Neural cell (in vitro differentiated cells): Measurements from ENCODE around the gene MACF1. TPM values are rescaled to one million over a fixed set of nuclear protein-coding genes. Genes with fewer than 3 reads are reported as not detected.

Experiments used
- H2AFZ ChIP-seq: fragments of 200-600, 300-800 bp; sonication (generic), shearing (Covaris generic); 2 replicates; pipeline ENCODE4 v1.6.0; 2014; ENCODE audit warnings: low read depth, mild to moderate bottlenecking, antibody characterized with exemption, low read length, moderate library complexity
- H3F3A ChIP-seq: fragments of 200-600 bp; shearing (Covaris generic); 2 replicates; pipeline ENCODE4 v1.6.1; 2016; ENCODE audit warnings: mild to moderate bottlenecking, moderate library complexity, mixed read lengths, antibody characterized with exemption, low read length; ENCODE audit not compliant: insufficient read depth, poor library complexity, severe bottlenecking
- H3K27ac ChIP-seq: fragments of 200-600, 300-800 bp; sonication (generic), shearing (Covaris generic); 2 replicates; pipeline ENCODE4 v1.5.1; 2014; ENCODE audit warnings: mild to moderate bottlenecking, low read length, moderate library complexity
- H3K27me3 ChIP-seq: fragments of 300-800, 200-600 bp; sonication (generic), shearing (Covaris generic); 2 replicates; pipeline ENCODE4 v1.6.0; 2014; ENCODE audit warnings: mild to moderate bottlenecking, low read depth, low read length, moderate library complexity; ENCODE audit not compliant: insufficient read depth
- H3K36me3 ChIP-seq: fragments of 300-800, 200-600 bp; sonication (generic), shearing (Covaris generic); 2 replicates; pipeline ENCODE4 v1.5.1; 2014; ENCODE audit warnings: mild to moderate bottlenecking, antibody characterized with exemption, low read length, moderate library complexity; ENCODE audit not compliant: insufficient read depth
- H3K4me2 ChIP-seq: fragments of 300-800, 200-600 bp; sonication (generic), shearing (Covaris generic); 2 replicates; pipeline ENCODE4 v1.6.0; 2014; ENCODE audit warnings: mild to moderate bottlenecking, low read length
- H3K4me3 ChIP-seq: fragments of 300-800, 200-600 bp; sonication (generic), shearing (Covaris generic); 2 replicates; pipeline ENCODE4 v1.5.1; 2014; ENCODE audit warnings: mild to moderate bottlenecking, low read length, moderate library complexity
- H3K79me2 ChIP-seq: fragments of 200-600 bp; shearing (Covaris generic); replicated peaks from 2 replicates; pipeline ENCODE4 v1.6.0; 2014; ENCODE audit warnings: mild to moderate bottlenecking, low read length, moderate library complexity; ENCODE audit not compliant: insufficient read depth
- H3K9ac ChIP-seq: fragments of 300-800, 200-600 bp; sonication (generic), shearing (Covaris generic); 2 replicates; pipeline ENCODE4 v1.6.1; 2016; ENCODE audit warnings: mild to moderate bottlenecking, low read length, mixed read lengths
- H3K9me2 ChIP-seq: fragments of 200-600 bp; shearing (Covaris generic); 2 replicates; pipeline ENCODE4 v1.6.1; 2016; ENCODE audit warnings: mild to moderate bottlenecking, low read length, mixed read lengths; ENCODE audit not compliant: insufficient read depth
- H3K9me3 ChIP-seq: fragments of 200-600, 300-800 bp; sonication (generic), shearing (Covaris generic); 2 replicates; pipeline ENCODE4 v1.6.1; 2016; ENCODE audit warnings: mild to moderate bottlenecking, mixed run types, low read length, moderate library complexity, mixed read lengths
- H4K20me1 ChIP-seq: fragments of 200-600 bp; shearing (Covaris generic); 2 replicates; pipeline ENCODE4 v1.6.1; 2016; ENCODE audit warnings: mild to moderate bottlenecking, mixed run types; ENCODE audit not compliant: insufficient read depth
- CTCF ChIP-seq: fragments of 450-650 bp; IDR thresholded peaks from 2 replicates; pipeline ENCODE4 v1.5.1; 2014; ENCODE audit warnings: antibody characterized with exemption, mild to moderate bottlenecking, moderate library complexity; ENCODE audit not compliant: poor library complexity, severe bottlenecking
- EP300 ChIP-seq: fragments of 450-650 bp; conservative IDR thresholded peaks from 2 replicates; pipeline ENCODE4 v1.6.1; 2014; ENCODE audit warnings: antibody characterized with exemption, mild to moderate bottlenecking, moderate library complexity; ENCODE audit not compliant: poor library complexity, severe bottlenecking
- EZH2 ChIP-seq: fragments of 200-600, 300-800 bp; shearing (Covaris generic), sonication (generic); IDR thresholded peaks from 2 replicates; pipeline ENCODE4 v1.6.1; 2014; ENCODE audit warnings: antibody characterized with exemption, low read length, borderline replicate concordance, mild to moderate bottlenecking; ENCODE audit not compliant: insufficient read depth, poor library complexity, severe bottlenecking
- MXI1 ChIP-seq: fragments of 450-650 bp; conservative IDR thresholded peaks from 2 replicates; pipeline ENCODE4 v1.6.1; 2014; ENCODE audit warnings: antibody characterized with exemption, mild to moderate bottlenecking; ENCODE audit not compliant: poor library complexity, severe bottlenecking
- POLR2AphosphoS5 ChIP-seq: IDR thresholded peaks from 2 replicates; pipeline ENCODE4 v1.6.1; 2012
- RAD21 ChIP-seq: fragments of 450-650 bp; conservative IDR thresholded peaks from 2 replicates; pipeline ENCODE4 v1.6.1; 2014; ENCODE audit warnings: antibody characterized with exemption, mild to moderate bottlenecking, moderate library complexity
- REST ChIP-seq: IDR thresholded peaks from 2 replicates; pipeline ENCODE4 v1.6.1; 2012; ENCODE audit warnings: borderline replicate concordance
- SMC3 ChIP-seq: fragments of 450-650 bp; conservative IDR thresholded peaks from 2 replicates; pipeline ENCODE4 v1.6.1; 2014; ENCODE audit warnings: antibody characterized with exemption, mild to moderate bottlenecking, moderate library complexity; ENCODE audit not compliant: poor library complexity
- TAF1 ChIP-seq: IDR thresholded peaks from 2 replicates; pipeline ENCODE4 v1.6.1; 2012; ENCODE audit warnings: low read depth
- polyA plus RNA-seq: library from polyadenylated mRNA; depleted of rRNA; stranded (reverse); fragments of >200 nt; gene quantifications from 2 replicates; pipeline ENCODE4 v1.2.3, GENCODE V29; 2014

Gene MACF1
- polyA plus RNA-seq, 1 donor from 2014 or later = 176 TPM

GRCh38 chr1:39386997-39387396 is 182.5 kb downstream of the MACF1 start:
- H3K4me2 ChIP-seq = no peak overlapping the region

DNA sequence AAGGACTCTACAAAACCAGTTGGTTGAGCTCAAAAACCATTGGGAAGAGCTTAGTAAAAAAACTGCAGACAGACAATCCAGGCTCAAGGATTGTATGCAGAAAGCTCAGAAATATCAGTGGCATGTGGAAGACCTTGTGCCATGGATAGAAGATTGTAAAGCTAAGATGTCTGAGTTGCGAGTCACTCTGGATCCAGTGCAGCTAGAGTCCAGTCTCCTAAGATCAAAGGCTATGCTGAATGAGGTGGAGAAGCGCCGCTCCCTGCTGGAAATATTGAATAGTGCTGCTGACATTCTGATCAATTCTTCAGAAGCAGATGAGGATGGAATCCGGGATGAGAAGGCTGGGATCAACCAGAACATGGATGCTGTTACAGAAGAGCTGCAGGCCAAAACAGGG is 183.0 kb downstream of the MACF1 start:
- no peaks in the 10 kb centered on the region for H3K9me3 ChIP-seq
- no peak overlapping the region for H3K27ac ChIP-seq
- H3K4me2 ChIP-seq = no peak overlapping the region
- no peak overlapping the region for H3K9ac ChIP-seq
- no peaks in the 10 kb centered on the region for H3F3A ChIP-seq
- no peak overlapping the region for H2AFZ ChIP-seq
- H3K4me3 ChIP-seq = no peak overlapping the region
- peaks cover 5% of the 10 kb centered on the region for H4K20me1 ChIP-seq
- peaks cover 15% of the 10 kb centered on the region for H3K36me3 ChIP-seq
- H3K9me2 ChIP-seq = no peaks in the 10 kb centered on the region
- no peaks in the 10 kb centered on the region for H3K27me3 ChIP-seq
- H3K79me2 ChIP-seq = peaks cover 25% of the 10 kb centered on the region
- no peak for TF ChIP-seq EP300
- TF ChIP-seq MXI1 = no peak
- TF ChIP-seq TAF1 = no peak
- TF ChIP-seq REST = no peak
- no peak for TF ChIP-seq SMC3
- TF ChIP-seq CTCF = no peak

More at GRCh38 chr1:39386997-39387396, 182.5 kb downstream of the MACF1 start:
- Histone ChIP-seq H3K9me2 (no peaks in the 10 kb centered on the region), H3K9me3 (no peaks in the 10 kb centered on the region), H2AFZ (no peak overlapping the region), H3K9ac (no peak overlapping the region), H3K27ac (no peak overlapping the region), H3K27me3 (no peaks in the 10 kb centered on the region), H3K36me3 (peaks cover 15% of the 10 kb centered on the region), H3K4me3 (no peak overlapping the region), H4K20me1 (peaks cover 5% of the 10 kb centered on the region), H3F3A (no peaks in the 10 kb centered on the region), H3K79me2 (peaks cover 21% of the 10 kb centered on the region)
- TF ChIP-seq REST = no peak
- no peak for TF ChIP-seq EZH2
- TF ChIP-seq CTCF = no peak
- no peak for TF ChIP-seq MXI1
- no peak for TF ChIP-seq POLR2AphosphoS5
- TF ChIP-seq SMC3 = no peak
- TF ChIP-seq TAF1 = no peak
- no peak for TF ChIP-seq EP300
- TF ChIP-seq RAD21 = no peak
